C4-2B (cell line): Measurements from ENCODE around the gene TRPV4.

ENCODE experiments used
- CTCF ChIP-seq: fragments of 450-650 bp; conservative IDR thresholded peaks from 2 replicates; pipeline ENCODE4 v1.5.1; 2017; ENCODE audit warnings: mild to moderate bottlenecking
- ZFX ChIP-seq: fragments of 450-650 bp; IDR thresholded peaks from 2 replicates; pipeline ENCODE4 v1.6.1; 2017

DNA sequence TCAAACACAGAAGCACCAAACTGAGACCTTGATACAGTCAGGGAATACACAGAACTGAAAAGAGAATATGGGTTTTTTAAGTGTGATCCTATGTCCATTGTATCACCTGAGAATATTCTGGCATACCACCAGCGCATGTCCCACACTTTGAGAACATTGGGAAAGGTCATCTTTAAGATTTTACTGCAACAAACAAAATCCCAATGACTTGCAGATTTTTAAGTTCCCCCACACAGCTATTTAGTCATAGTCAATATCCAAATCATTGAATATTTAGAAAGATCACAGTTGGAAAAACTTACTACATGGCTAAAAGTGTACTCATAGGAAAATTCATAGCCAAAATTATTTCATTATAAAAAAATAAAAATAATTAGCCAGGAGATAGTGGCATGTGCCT lies 54.5 kb downstream of the TRPV4 start:
- TF ChIP-seq ZFX (no peak), CTCF (no peak)
